Stomach (tissue), 4 donors: ENCODE results near the gene ACOT2.
"Not testable (repeated sequence)": the region's sequence is repeated elsewhere in the genome, so short reads cannot be mapped to it uniquely, and the experiment has no call there.

Experiments used
- EP300 ChIP-seq: sonication (generic); formaldehyde crosslinking; IDR thresholded peaks from one replicate; pipeline ENCODE4 v1.6.1; 2017; ENCODE audit warnings: antibody characterized with exemption
- POLR2A ChIP-seq, 4 donors: fragments of 450-650 bp; IDR thresholded peaks; one replicate each; pipeline ENCODE4 v1.6.1; 2016; ENCODE audit warnings: antibody characterized with exemption in 4 of 4, control low read depth in 2 of 4, mild to moderate bottlenecking in 1 of 4, moderate library complexity in 1 of 4
- POLR2AphosphoS5 ChIP-seq, 3 donors: sonication (generic); formaldehyde crosslinking; IDR thresholded peaks; one replicate each; pipeline ENCODE4 v1.6.1; 2016; ENCODE audit warnings: antibody characterized with exemption in 3 of 3
- TF ChIP-seq, protein P1 (sequence below), 7 experiments: fragments of 450-650 bp in 4 of 7; fragments of 200-600 bp in 3 of 7; sonication (generic) in 3 of 7; IDR thresholded peaks; one replicate each; pipeline ENCODE4 v1.5.1; 2016 to 2019; ENCODE audit warnings: antibody characterized with exemption in 7 of 7, control low read depth in 2 of 7, mild to moderate bottlenecking in 1 of 7

DNA sequence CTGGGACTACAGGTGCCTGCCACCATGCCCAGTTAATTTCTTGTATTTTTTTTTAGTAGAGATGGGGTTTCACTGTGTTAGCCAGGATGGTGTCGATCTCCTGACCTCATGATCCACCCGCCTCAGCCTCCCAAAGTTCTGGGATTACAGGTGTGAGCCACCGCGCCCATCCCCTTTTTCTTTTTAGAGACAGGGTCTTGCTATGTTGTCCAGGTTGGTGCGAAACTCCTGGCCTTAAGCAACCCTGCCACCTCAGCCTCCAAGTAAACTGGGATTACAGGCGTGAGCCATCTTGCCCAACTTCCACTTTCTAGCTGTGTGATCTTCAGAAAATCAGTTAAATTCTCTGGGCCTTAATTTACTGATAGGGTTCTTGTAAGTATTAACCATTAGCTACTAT is 2.1 kb upstream of the ACOT2 start:
- TF ChIP-seq POLR2AphosphoS5 (IDR thresholded peaks at IDR 0.05); EP300; POLR2A (IDR thresholded peaks at IDR 0.05): not testable (repeated sequence)
- TF ChIP-seq, protein P1, sequence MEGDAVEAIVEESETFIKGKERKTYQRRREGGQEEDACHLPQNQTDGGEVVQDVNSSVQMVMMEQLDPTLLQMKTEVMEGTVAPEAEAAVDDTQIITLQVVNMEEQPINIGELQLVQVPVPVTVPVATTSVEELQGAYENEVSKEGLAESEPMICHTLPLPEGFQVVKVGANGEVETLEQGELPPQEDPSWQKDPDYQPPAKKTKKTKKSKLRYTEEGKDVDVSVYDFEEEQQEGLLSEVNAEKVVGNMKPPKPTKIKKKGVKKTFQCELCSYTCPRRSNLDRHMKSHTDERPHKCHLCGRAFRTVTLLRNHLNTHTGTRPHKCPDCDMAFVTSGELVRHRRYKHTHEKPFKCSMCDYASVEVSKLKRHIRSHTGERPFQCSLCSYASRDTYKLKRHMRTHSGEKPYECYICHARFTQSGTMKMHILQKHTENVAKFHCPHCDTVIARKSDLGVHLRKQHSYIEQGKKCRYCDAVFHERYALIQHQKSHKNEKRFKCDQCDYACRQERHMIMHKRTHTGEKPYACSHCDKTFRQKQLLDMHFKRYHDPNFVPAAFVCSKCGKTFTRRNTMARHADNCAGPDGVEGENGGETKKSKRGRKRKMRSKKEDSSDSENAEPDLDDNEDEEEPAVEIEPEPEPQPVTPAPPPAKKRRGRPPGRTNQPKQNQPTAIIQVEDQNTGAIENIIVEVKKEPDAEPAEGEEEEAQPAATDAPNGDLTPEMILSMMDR (IDR thresholded peaks at IDR 0.05) = not testable (repeated sequence)
